SK-N-MC (cell line): ENCODE results near the gene LAMA3.

Experiments
- EZH2 ChIP-seq: fragments of 200-600 bp; sonication (generic); IDR thresholded peaks from one replicate; pipeline ENCODE4 v1.6.1; 2017; ENCODE audit warnings: antibody characterized with exemption
- POLR2AphosphoS5 ChIP-seq: IDR thresholded peaks from 2 replicates; pipeline ENCODE4 v1.6.1; 2012; ENCODE audit warnings: mild to moderate bottlenecking, low read depth, low read length, borderline replicate concordance

GRCh38 chr18:23903971-23904370, 214.7 kb downstream of the LAMA3 start:
- TF ChIP-seq EZH2 (no peak), POLR2AphosphoS5 (no peak)
